Prostate gland (tissue), 2 donors: ENCODE data around the gene COLEC11. TPM values are rescaled to one million over a fixed set of nuclear protein-coding genes. Genes with fewer than 3 reads are reported as not detected.
"Not testable (repeated sequence)": the region's sequence is repeated elsewhere in the genome, so short reads cannot be mapped to it uniquely, and the experiment has no call there.

ENCODE experiments used
- DNase-seq: peaks from one replicate; pipeline ENCODE4 v3.0.0-alpha.2; 2019; ENCODE audit warnings: low spot score
- H3K27ac ChIP-seq, 2 donors: fragments of 200-600 bp; sonication (generic); 2 replicates each; pipeline ENCODE4 v1.5.1; 2017 to 2019
- H3K27me3 ChIP-seq: fragments of 200-600 bp; sonication (generic); replicated peaks from 2 replicates; pipeline ENCODE4 v1.5.1; 2019; ENCODE audit not compliant: insufficient read depth
- H3K36me3 ChIP-seq, 2 donors: fragments of 200-600 bp; sonication (generic); 1 replicate in 1 of 2; 2 replicates in 1 of 2; pipeline versions ENCODE4 v1.5.1 to v1.8.1; 2017 to 2019
- H3K4me1 ChIP-seq: fragments of 200-600 bp; sonication (generic); replicated peaks from 2 replicates; pipeline ENCODE4 v1.5.1; 2019
- H3K4me3 ChIP-seq, 2 donors: fragments of 200-600 bp; sonication (generic); 2 replicates each; pipeline ENCODE4 v1.5.1; 2017 to 2019
- H3K9me3 ChIP-seq: fragments of 200-600 bp; sonication (generic); 2 replicates; pipeline ENCODE4 v1.5.1; 2017
- POLR2A ChIP-seq: fragments of 450-650 bp; IDR thresholded peaks from one replicate; pipeline ENCODE4 v1.6.1; 2016; ENCODE audit warnings: antibody characterized with exemption, mild to moderate bottlenecking
- POLR2AphosphoS5 ChIP-seq: sonication (generic); formaldehyde crosslinking; IDR thresholded peaks from one replicate; pipeline ENCODE4 v1.6.1; 2017; ENCODE audit warnings: antibody characterized with exemption
- WGBS: methylation state at CpG from one replicate; pipeline ENCODE4 v1.1.5; 2018; 5-methylcytosine and 5-hydroxymethylcytosine counted together
- intact Hi-C: fragments of 100-400 bp; cut with DNase I; formaldehyde crosslinking; loops from one replicate; pipeline ENCODE4 v1.14.2; 2022
- total RNA-seq, 2 donors: library from RNA; depleted of rRNA; stranded (reverse); fragments of >200 nt; gene quantifications; one replicate each; pipeline ENCODE4 v1.1.0, GENCODE V29; 2016
- TF ChIP-seq, protein P1 (sequence below), 4 experiments: fragments of 200-600 bp in 2 of 4; fragments of 450-650 bp in 2 of 4; sonication (generic) in 2 of 4; IDR thresholded peaks; 1 replicate in 3 of 4; 2 replicates in 1 of 4; pipeline ENCODE4 v1.5.1; 2016 to 2019; ENCODE audit warnings: antibody characterized with exemption in 4 of 4, mild to moderate bottlenecking in 2 of 4, moderate library complexity in 2 of 4

The COLEC11 gene
- total RNA-seq, 2 donors from 2014 or later, result 2.9 to 10.5 TPM

DNA sequence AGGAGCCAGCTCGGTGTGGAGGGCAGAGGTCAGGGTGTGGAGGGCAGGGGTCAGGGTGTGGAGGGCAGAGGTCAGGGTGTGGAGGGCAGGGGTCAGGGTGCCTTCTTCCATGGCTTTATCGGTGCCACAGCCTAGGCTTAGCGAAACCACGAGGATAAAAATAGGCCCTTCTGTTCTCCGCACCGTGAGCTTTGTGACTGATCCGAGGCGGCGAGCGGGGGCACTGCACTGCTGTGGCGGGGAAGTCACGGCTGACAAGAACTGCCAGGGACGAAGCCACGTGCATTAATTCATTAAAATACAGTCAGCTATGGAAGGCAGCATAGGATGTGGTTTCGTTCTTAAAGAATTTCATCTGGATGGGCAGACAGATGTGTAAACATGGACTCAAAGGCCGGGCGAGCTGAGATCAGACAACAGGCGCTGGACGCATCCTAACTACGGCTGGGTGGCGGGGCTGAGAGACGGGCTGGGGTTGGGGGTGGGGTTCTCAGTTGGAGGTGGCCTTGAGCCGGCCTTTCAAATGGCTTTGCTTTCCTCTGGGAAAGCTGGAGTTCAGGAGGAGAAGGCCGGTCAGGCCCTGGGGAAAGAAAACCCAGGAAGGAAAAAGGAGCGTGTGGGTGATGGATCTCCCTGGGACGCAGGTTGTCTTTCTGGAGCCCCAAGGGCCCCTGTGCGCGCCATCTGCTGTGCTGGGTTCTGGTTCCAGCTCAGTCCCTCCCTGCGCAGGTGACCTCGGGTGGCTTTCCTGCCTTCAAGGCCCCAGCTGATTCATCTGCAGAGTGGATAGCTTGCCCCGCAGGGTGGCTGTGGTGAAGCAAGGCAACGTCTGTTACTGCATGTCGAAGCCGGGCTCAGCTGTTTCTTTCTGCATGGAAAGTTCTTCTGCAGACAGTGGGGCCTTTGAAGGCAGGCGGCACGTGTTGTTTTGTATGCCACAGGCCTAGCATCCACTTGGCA lies 62.1 kb downstream of the COLEC11 start:
- Histone ChIP-seq H3K9me3 (no peaks in the 10 kb centered on the region), H3K4me3 (no peak overlapping the region), H3K27me3 (no peaks in the 10 kb centered on the region), H3K4me1 (no peaks in the 10 kb centered on the region), H3K36me3 (no peaks in the 10 kb centered on the region), H3K27ac (no peak overlapping the region)
- TF ChIP-seq, protein P1, sequence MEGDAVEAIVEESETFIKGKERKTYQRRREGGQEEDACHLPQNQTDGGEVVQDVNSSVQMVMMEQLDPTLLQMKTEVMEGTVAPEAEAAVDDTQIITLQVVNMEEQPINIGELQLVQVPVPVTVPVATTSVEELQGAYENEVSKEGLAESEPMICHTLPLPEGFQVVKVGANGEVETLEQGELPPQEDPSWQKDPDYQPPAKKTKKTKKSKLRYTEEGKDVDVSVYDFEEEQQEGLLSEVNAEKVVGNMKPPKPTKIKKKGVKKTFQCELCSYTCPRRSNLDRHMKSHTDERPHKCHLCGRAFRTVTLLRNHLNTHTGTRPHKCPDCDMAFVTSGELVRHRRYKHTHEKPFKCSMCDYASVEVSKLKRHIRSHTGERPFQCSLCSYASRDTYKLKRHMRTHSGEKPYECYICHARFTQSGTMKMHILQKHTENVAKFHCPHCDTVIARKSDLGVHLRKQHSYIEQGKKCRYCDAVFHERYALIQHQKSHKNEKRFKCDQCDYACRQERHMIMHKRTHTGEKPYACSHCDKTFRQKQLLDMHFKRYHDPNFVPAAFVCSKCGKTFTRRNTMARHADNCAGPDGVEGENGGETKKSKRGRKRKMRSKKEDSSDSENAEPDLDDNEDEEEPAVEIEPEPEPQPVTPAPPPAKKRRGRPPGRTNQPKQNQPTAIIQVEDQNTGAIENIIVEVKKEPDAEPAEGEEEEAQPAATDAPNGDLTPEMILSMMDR (IDR thresholded peaks at IDR 0.05), result no peak
- TF ChIP-seq POLR2AphosphoS5 (no peak), POLR2A (no peak)
- DNase-seq, result no peak
- WGBS, result 83% methylated on average over 36 of the region's 36 CpGs
- intact Hi-C loops, result no loop called here

GRCh38 chr2:3657881-3658280 lies 63.0 kb downstream of the COLEC11 start, which contains the start of gene ALLC:
Gene ALLC (plus strand): TSS chr2:3658200. CDS start chr2:3671158, 12,958 bp downstream.
- H3K36me3 ChIP-seq, result no peaks in the 10 kb centered on the region
- no peak within 1 kb of the TSS for H3K27ac ChIP-seq
- no peaks in the 10 kb centered on the region for H3K4me1 ChIP-seq
- intact Hi-C loops, result no loop called here
- H3K9me3 ChIP-seq, result no peaks in the 10 kb centered on the region
- DNase-seq, result no peak
- no peak within 1 kb of the TSS for H3K4me3 ChIP-seq
- WGBS, result 98% methylated on average over 7 of the region's 7 CpGs
- TF ChIP-seq, protein P1 (IDR thresholded peaks at IDR 0.05), result no peak
- TF ChIP-seq POLR2AphosphoS5 (no peak), POLR2A (no peak)
- no peaks in the 10 kb centered on the region for H3K27me3 ChIP-seq

DNA sequence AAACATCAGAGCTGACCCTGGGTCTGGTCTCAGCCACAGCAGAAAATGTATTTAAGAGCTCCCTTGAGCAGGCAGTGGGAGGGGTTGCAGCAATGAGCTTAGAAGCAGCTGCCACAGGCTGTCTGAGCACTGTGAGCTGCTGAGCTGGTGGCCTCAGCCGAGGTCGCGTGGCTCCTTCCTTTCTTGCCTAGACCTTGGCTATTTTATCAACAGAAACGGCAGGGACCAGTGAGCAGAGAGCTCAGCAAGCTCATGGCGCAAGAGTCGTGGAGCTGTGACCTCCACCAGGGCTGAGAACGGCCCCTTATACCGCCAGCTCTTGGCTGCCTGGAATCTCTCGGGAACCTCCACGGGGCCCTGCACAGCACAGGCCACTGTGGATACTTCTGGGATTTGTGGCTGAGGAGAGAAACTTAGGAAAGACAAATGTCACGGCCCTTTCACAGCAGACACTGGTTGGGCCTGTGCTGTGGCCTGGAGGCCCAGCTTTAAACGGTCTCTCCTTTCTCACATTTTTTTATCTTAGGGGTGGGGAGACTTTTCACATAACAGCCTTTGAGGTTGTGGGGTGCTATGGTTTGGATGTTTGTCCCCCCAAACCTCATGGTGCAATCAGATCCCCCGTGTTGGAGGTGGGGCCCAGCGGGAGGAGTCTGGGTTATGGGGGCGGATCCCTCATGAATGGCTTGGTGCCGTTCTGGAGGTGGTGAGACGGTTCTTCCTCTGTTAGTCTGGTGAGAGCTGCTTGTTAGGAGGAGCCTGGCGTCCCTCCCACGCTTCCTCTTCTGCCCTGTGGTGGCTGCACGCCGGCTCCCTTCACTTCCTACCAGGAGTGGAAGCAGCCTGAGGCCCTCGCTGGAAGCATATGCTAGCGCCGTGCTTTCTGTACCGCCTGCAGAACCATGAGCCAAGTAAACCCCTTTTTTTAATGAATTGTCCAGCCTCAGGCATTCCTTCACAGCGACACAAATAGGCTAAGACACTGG lies 64.8 kb downstream of the COLEC11 start:
- no peaks in the 10 kb centered on the region for H3K4me1 ChIP-seq
- no peak for DNase-seq
- H3K36me3 ChIP-seq, result no peaks in the 10 kb centered on the region
- WGBS, result 84% methylated on average over 23 of the region's 26 CpGs
- no peak overlapping the region for H3K4me3 ChIP-seq
- TF ChIP-seq, protein P1 (IDR thresholded peaks at IDR 0.05), result no peak
- TF ChIP-seq POLR2A (no peak), POLR2AphosphoS5 (no peak)
- H3K27me3 ChIP-seq, result no peaks in the 10 kb centered on the region
- no peaks in the 10 kb centered on the region for H3K9me3 ChIP-seq
- H3K27ac ChIP-seq, result no peak overlapping the region
- intact Hi-C loops, result no loop called here

DNA sequence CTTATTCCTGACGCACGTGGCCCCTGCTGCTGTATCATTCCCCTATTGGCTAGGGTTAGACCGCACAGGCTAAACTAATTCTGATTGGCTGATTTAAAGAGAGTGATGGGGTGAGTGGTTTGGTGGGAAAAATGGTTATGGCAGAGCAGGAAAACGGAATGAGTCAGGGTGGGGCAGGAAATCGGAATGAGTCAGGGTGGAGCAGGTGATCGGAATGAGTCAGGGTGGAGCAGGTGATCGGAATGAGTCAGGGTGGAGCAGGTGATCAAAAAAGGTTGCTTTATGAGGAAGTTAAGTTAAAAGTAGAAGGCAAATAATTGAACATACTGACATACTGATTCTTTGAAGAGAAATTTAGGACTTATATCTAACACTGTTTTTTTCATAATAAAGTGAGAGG lies 65.7 kb downstream of the COLEC11 start:
- 88% methylated on average over 7 of the region's 7 CpGs for WGBS

DNA sequence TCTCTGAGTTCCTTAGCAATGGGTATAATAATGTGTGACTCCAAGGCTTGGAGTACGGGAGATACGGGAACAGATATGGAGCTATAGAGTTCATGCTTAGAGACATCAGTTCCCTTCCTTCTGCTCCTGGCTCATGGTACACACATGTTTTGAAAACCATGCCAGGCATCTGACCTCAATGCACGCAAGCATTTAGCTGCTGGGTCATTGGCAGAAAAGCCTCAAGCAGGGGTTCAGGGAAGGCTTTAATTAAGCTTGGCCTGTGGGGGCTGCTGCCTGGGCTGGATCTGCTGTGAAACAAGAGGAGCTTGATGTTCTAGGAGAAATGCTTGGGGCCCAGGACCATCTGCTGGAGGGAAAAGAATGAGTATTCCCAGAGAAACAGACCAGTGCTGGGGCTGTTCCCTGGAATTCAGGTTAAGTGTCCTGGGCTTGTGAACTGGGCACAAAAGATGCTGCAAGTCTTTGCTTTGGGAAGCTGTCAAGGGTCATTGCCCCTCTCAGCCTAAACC lies 66.3 kb downstream of the COLEC11 start:
- WGBS, result 94% methylated on average over 3 of the region's 3 CpGs
- TF ChIP-seq POLR2A (no peak), POLR2AphosphoS5 (no peak)
- TF ChIP-seq, protein P1 (IDR thresholded peaks at IDR 0.05), result no peak
- Histone ChIP-seq H3K9me3 (no peaks in the 10 kb centered on the region), H3K36me3 (no peaks in the 10 kb centered on the region), H3K4me1 (no peaks in the 10 kb centered on the region), H3K27ac (no peak overlapping the region), H3K4me3 (no peak overlapping the region), H3K27me3 (no peaks in the 10 kb centered on the region)
- intact Hi-C loops, result no loop called here
- DNase-seq, result no peak

More for the DNA sequence above, 65.7 kb downstream of the COLEC11 start:
- H3K9me3 ChIP-seq, DNase-seq, H3K36me3 ChIP-seq, H3K4me3 ChIP-seq, H3K27me3 ChIP-seq, H3K27ac ChIP-seq, H3K4me1 ChIP-seq, intact Hi-C loops: not testable (repeated sequence)
